Measurements from ENCODE around the gene TRAPPC5. TPM values are rescaled to one million over a fixed set of nuclear protein-coding genes. Genes with fewer than 3 reads are reported as not detected.

TRAPPC5 gene
- total and polyA plus RNA-seq, 10 of the 15 experiments (the other 5 are each of a cell fraction or from before 2014, with no cell fraction given), result 4.2 to 210 (median 89.1) TPM

- POLR2A ChIA-PET, result interaction anchor here (0.5 to 2.1 kb wide), 9 partner anchors 14 to 327 kb away, joined by 3 to 11 read pairs (median 3); partner anchors contain the start of gene TRAPPC5
- H4K20me1 ChIP-seq (ENCODE audit: control insufficient read depth, insufficient read depth), result no peaks in the 10 kb centered on the region
- H3K9me3 ChIP-seq (replicated peaks; ENCODE audit: control insufficient read depth, insufficient read depth, low read length), result no peaks in the 10 kb centered on the region; the same call in 2 of the 3 replicates
- RAD21 ChIA-PET (ENCODE audit: unreplicated experiment), result interaction anchor here (0.8 to 2.9 kb wide), 7 partner anchors 10 to 244 kb away, joined by 3 to 19 read pairs (median 4); partner anchors contain the start of genes TIMM44 and TRAPPC5
- CTCF ChIA-PET, result interaction anchor here (1.0 to 5.0 kb wide), 6 partner anchors 9 to 131 kb away, joined by 3 to 32 read pairs (median 5); partner anchors contain the start of gene TRAPPC5
- in situ Hi-C loops (cut with MboI) (loop anchor here (10.0 kb wide), 2 partner anchors 515 to 1175 kb away; no protein-coding TSS in a partner anchor), intact Hi-C loops (cut with micrococcal nuclease; ENCODE audit: unreplicated experiment) (loop anchor here (2.0 to 10.0 kb wide), 3 partner anchors 43 to 495 kb away; no protein-coding TSS in a partner anchor)
- no peak overlapping the region for H2AFZ ChIP-seq (ENCODE audit: control insufficient read depth, low read depth, low read length)
- DNase-seq (ENCODE audit: low read depth, low spot score), result peak; percentile 73
- no peak for FAIRE-seq
- H3K9ac ChIP-seq (ENCODE audit: control insufficient read depth, insufficient read depth, low read length), result peak overlapping the region; percentile 88
- peak; percentile 40 for ATAC-seq
- peaks cover 47% of the 10 kb centered on the region for H3K4me1 ChIP-seq (ENCODE audit: control insufficient read depth, insufficient read depth, low read length)
- H3K79me2 ChIP-seq (ENCODE audit: control insufficient read depth, insufficient read depth, low read length), result peaks cover 64% of the 10 kb centered on the region
- peaks cover 6 to 13% of the 10 kb centered on the region in 2 experiments; a peak in 3 of 4 replicates for H3K36me3 ChIP-seq (ENCODE audit: control insufficient read depth in 2 of 2, insufficient read depth in 2 of 2, low read length in 1 of 2)
- H3K4me3 ChIP-seq, result peak overlapping the region; percentile 100
- TSS peak; percentile 95 for BruUV-seq (replicated peaks)
- SMC1A ChIA-PET (ENCODE audit: uncharacterized antibody, unreplicated experiment), result interaction anchor here (0.6 to 5.5 kb wide), 7 partner anchors 9 to 100 kb away, joined by 4 to 26 read pairs (median 4); partner anchors contain the start of gene TRAPPC5
- WGBS (ENCODE audit: insufficient coverage, insufficient replicate concordance, low lambda C conversion rate, missing lambda C conversion rate), result 17% methylated on average over 15 of the region's 15 CpGs
- H3K4me2 ChIP-seq (ENCODE audit: control insufficient read depth, insufficient read depth), result peak overlapping the region; percentile 97
- no peaks in the 10 kb centered on the region for H3K27me3 ChIP-seq (replicated peaks in 1 of 2; ENCODE audit: control insufficient read depth in 2 of 2, insufficient read depth in 2 of 2, low read length in 1 of 2)
- peak overlapping the region; percentile 94 for H3K27ac ChIP-seq (ENCODE audit: control insufficient read depth, insufficient read depth)
- TF ChIP-seq TBL1XR1 (IDR thresholded peaks at IDR 0.05; ENCODE audit: low read depth, low read length), result no peak
- TF ChIP-seq BHLHE40 (IDR thresholded peaks at IDR 0.05; ENCODE audit: borderline replicate concordance in 1 of 2, low read depth in 2 of 2, low read length in 1 of 2), result peak in 1 of 2 experiments; percentile 50; a peak in 1 of 4 replicates
- peak; percentile 55; the same call in 1 of the 2 replicates for TF ChIP-seq POLR2A (IDR thresholded peaks at IDR 0.05; ENCODE audit: low read depth, low read length)
- TF ChIP-seq SKIL (IDR thresholded peaks at IDR 0.05; ENCODE audit: low read depth, poor library complexity, severe bottlenecking), result peak; percentile 94
- TF ChIP-seq ATF7 (IDR thresholded peaks at IDR 0.05; ENCODE audit: low read depth), result peak; percentile 65
- TF ChIP-seq KLF5 (IDR thresholded peaks at IDR 0.05; ENCODE audit: partially characterized antibody), result no peak
- 0 out of 2 replicates have a peak, but pooled peaks have one; percentile 22 for TF ChIP-seq MTA3 (IDR thresholded peaks at IDR 0.05; ENCODE audit: borderline replicate concordance, low read length)
- TF ChIP-seq ZBTB33 (IDR thresholded peaks at IDR 0.05), result no peak
- TF ChIP-seq ZNF217 (IDR thresholded peaks at IDR 0.05), result peak; percentile 76
- TF ChIP-seq FOXK2 (IDR thresholded peaks at IDR 0.05), result no peak
- TF ChIP-seq TCF3 (IDR thresholded peaks at IDR 0.05; ENCODE audit: borderline replicate concordance, insufficient read depth, low read depth, low read length), result peak; percentile 62; the same call in 1 of the 2 replicates
- TF ChIP-seq CREB1 (IDR thresholded peaks at IDR 0.05; ENCODE audit: low read depth), result peak; percentile 12; the same call in 1 of the 2 replicates
- no peak for TF ChIP-seq NR2C1 (IDR thresholded peaks at IDR 0.05)
- TF ChIP-seq WRNIP1 (IDR thresholded peaks at IDR 0.05; ENCODE audit: borderline replicate concordance, low read depth, low read length), result no peak
Measured at GRCh38 chr19:7699417-7700401, 19.1 kb downstream of the TRAPPC5 start.

Measured in GM12878 (cell line).